Endodermal cell (in vitro differentiated cells): ENCODE data around the gene ANO7. TPM values are rescaled to one million over a fixed set of nuclear protein-coding genes. Genes with fewer than 3 reads are reported as not detected.

Experiments used
- DNase-seq: peaks from one replicate; pipeline ENCODE4 v3.0.0-alpha.2; 2017
- H3K27ac ChIP-seq: 2 replicates; pipeline ENCODE4 v1.5.1; 2013; ENCODE audit warnings: mild to moderate bottlenecking, low read depth, low read length, moderate library complexity
- H3K27me3 ChIP-seq: 2 replicates; pipeline ENCODE4 v1.6.1; 2013; ENCODE audit warnings: mild to moderate bottlenecking, low read length, moderate library complexity; ENCODE audit not compliant: insufficient read depth, control insufficient read depth, poor library complexity, severe bottlenecking
- H3K36me3 ChIP-seq: 2 replicates; pipeline ENCODE4 v1.7.0; 2013; ENCODE audit warnings: mild to moderate bottlenecking, low read length, moderate library complexity; ENCODE audit not compliant: control insufficient read depth, insufficient read depth
- H3K4me1 ChIP-seq: one replicate; pipeline ENCODE4 v1.7.0; 2013; ENCODE audit warnings: low read length; ENCODE audit not compliant: control insufficient read depth, insufficient read depth
- H3K4me3 ChIP-seq: 2 replicates; pipeline ENCODE4 v1.5.1; 2013; ENCODE audit warnings: mild to moderate bottlenecking, low read length, moderate library complexity
- H3K9ac ChIP-seq: 2 replicates; pipeline ENCODE4 v1.6.1; 2013; ENCODE audit warnings: mild to moderate bottlenecking, low read length, moderate library complexity; ENCODE audit not compliant: poor library complexity, severe bottlenecking; ENCODE audit errors: extremely low read depth
- H3K9me3 ChIP-seq: 2 replicates; pipeline ENCODE4 v1.6.1; 2013; ENCODE audit warnings: mild to moderate bottlenecking, low read length, moderate library complexity; ENCODE audit not compliant: control insufficient read depth
- H3K27ac Mint-ChIP-seq: 2 replicates; pipeline ENCODE4 v1.8.0; 2020; ENCODE audit warnings: mixed read lengths
- H3K27me3 Mint-ChIP-seq: 2 replicates; pipeline ENCODE4 v1.8.0; 2021; ENCODE audit warnings: mild to moderate bottlenecking, mixed read lengths; ENCODE audit not compliant: insufficient read depth
- H3K36me3 Mint-ChIP-seq: 2 replicates; pipeline ENCODE4 v1.8.0; 2020; ENCODE audit warnings: low read depth, mixed read lengths
- H3K4me1 Mint-ChIP-seq: 2 replicates; pipeline ENCODE4 v1.8.0; 2020; ENCODE audit warnings: mixed read lengths
- H3K4me3 Mint-ChIP-seq: 2 replicates; pipeline ENCODE4 v1.8.0; 2020; ENCODE audit warnings: mild to moderate bottlenecking, moderate library complexity, mixed read lengths
- H3K9me3 Mint-ChIP-seq: 2 replicates; pipeline ENCODE4 v1.8.0; 2020; ENCODE audit warnings: mild to moderate bottlenecking, mixed read lengths
- CTCF ChIP-seq: fragments of 200-600 bp; sonication (generic); conservative IDR thresholded peaks from 2 replicates; pipeline ENCODE4 v1.5.0; 2021; ENCODE audit warnings: antibody characterized with exemption, mild to moderate bottlenecking
- WGBS, 2 experiments: methylation state at CpG; one replicate each; pipeline versions ENCODE4 v1.1.5 to v1.1.7; 2013; ENCODE audit warnings: missing lambda C conversion rate in 2 of 2, mixed read lengths in 1 of 2; ENCODE audit not compliant: insufficient coverage in 1 of 2, insufficient read length in 1 of 2; 5-methylcytosine and 5-hydroxymethylcytosine counted together
- total RNA-seq, 2 donors: library from RNA; stranded (reverse); fragmentation: NEBNext Ultra II Directional in 1 of 2; extraction: Animal tissue kit (Norgen Biotek cat#: 25700) in 1 of 2; gene quantifications; 2 replicates in 1 of 2; 3 replicates in 1 of 2; pipeline ENCODE4 v1.2.1, GENCODE V29; 2021

Gene ANO7
- total RNA-seq, 2 donors from 2014 or later = 8.1 to 8.5 TPM

- Mint-ChIP-seq H3K4me1 (peaks cover 18% of the 10 kb centered on the region), H3K27ac (peak overlapping the region; percentile 94)
Observed at GRCh38 chr2:241150660-241151530, 37.6 kb upstream of the ANO7 start.

GRCh38 chr2:241151934-241152660 is 36.4 kb upstream of the ANO7 start:
- H3K4me3 ChIP-seq = no peak overlapping the region
- no peaks in the 10 kb centered on the region for H3K9me3 ChIP-seq
- no peak for DNase-seq
- Mint-ChIP-seq H3K4me3 (peak overlapping the region; percentile 89), H3K27me3 (peaks cover 2% of the 10 kb centered on the region), H3K36me3 (peaks cover 12% of the 10 kb centered on the region), H3K27ac (peak overlapping the region; percentile 1), H3K9me3 (no peaks in the 10 kb centered on the region), H3K4me1 (peaks cover 23% of the 10 kb centered on the region)
- no peak for TF ChIP-seq CTCF
- H3K27me3 ChIP-seq = peaks cover 5% of the 10 kb centered on the region
- H3K27ac ChIP-seq = no peak overlapping the region
- WGBS, 2 experiments = 73 to 77% methylated on average over 6 to 8 of the region's 8 CpGs
- no peaks in the 10 kb centered on the region for H3K4me1 ChIP-seq
- no peak overlapping the region for H3K9ac ChIP-seq
- peaks cover 9% of the 10 kb centered on the region for H3K36me3 ChIP-seq

More at GRCh38 chr2:241150660-241151530, 37.6 kb upstream of the ANO7 start:
- H3K4me1 ChIP-seq = no peaks in the 10 kb centered on the region
- H3K36me3 ChIP-seq = peaks cover 6% of the 10 kb centered on the region
- peak overlapping the region; percentile 60 for H3K9ac ChIP-seq
- peaks cover 5% of the 10 kb centered on the region for H3K27me3 ChIP-seq
- TF ChIP-seq CTCF = no peak
- no peak overlapping the region for H3K27ac ChIP-seq
- H3K4me3 Mint-ChIP-seq = peak overlapping the region; percentile 89
- DNase-seq = no peak
- H3K27me3 Mint-ChIP-seq = peaks cover 2% of the 10 kb centered on the region
- no peaks in the 10 kb centered on the region for H3K9me3 ChIP-seq
- H3K9me3 Mint-ChIP-seq = no peaks in the 10 kb centered on the region
- H3K36me3 Mint-ChIP-seq = peaks cover 9% of the 10 kb centered on the region
- H3K4me3 ChIP-seq = peak overlapping the region; percentile 92
- 17 to 19% methylated on average over 21 to 37 of the region's 37 CpGs for WGBS, 2 experiments

- no peak overlapping the region for H3K4me3 ChIP-seq
- Mint-ChIP-seq H3K4me3 (no peak overlapping the region), H3K27me3 (peaks cover under 1% of the 10 kb centered on the region), H3K27ac (no peak overlapping the region), H3K4me1 (peaks cover 15% of the 10 kb centered on the region), H3K36me3 (peaks cover 15% of the 10 kb centered on the region), H3K9me3 (no peaks in the 10 kb centered on the region)
- TF ChIP-seq CTCF = no peak
- H3K27me3 ChIP-seq = no peaks in the 10 kb centered on the region
- 94 to 96% methylated on average over 3 to 7 of the region's 7 CpGs for WGBS, 2 experiments
- H3K36me3 ChIP-seq = peaks cover 21% of the 10 kb centered on the region
- H3K9ac ChIP-seq = no peak overlapping the region
- H3K27ac ChIP-seq = no peak overlapping the region
- H3K9me3 ChIP-seq = no peaks in the 10 kb centered on the region
- H3K4me1 ChIP-seq = no peaks in the 10 kb centered on the region
- no peak for DNase-seq
Observed at GRCh38 chr2:241153616-241154015, 34.9 kb upstream of the ANO7 start.
